ENCODE results near the gene TMPO. TPM values are rescaled to one million over a fixed set of nuclear protein-coding genes. Genes with fewer than 3 reads are reported as not detected.
"Not testable (repeated sequence)": the region's sequence is repeated elsewhere in the genome, so short reads cannot be mapped to it uniquely, and the experiment has no call there.

Gene TMPO
- total RNA-seq, 2 donors from 2014 or later = 68.1 to 79.4 TPM

- not testable (repeated sequence) for ATAC-seq; H3K27me3 Mint-ChIP-seq; H3K4me1 Mint-ChIP-seq; DNase-seq; H3K27ac Mint-ChIP-seq; H3K4me3 Mint-ChIP-seq; H3K36me3 Mint-ChIP-seq (ENCODE audit: low read depth); H3K9me3 ChIP-seq (ENCODE audit: control insufficient read depth, low read length, poor library complexity, severe bottlenecking)
Measured at GRCh38 chr12:98576795-98577194, 61.4 kb downstream of the TMPO start.

DNA sequence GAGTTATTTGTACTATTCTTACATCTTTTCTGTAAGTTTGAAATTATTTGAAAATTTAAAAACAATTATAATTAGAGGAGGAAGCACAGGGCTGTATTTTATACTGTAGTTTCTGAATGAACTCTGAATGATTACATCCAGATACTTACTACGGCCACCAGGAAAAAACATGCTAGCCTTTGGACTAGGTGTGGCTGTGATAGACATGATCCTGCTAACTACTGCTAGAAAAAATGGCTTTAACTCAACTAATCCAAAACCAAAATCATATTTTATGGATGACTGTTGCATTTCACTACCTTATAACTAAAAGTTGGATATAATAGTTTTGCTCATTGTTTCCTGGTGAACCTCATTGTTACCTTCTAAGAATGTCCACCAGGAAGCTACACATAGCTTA lies 63.0 kb downstream of the TMPO start:
- peaks cover 2% of the 10 kb centered on the region for H3K4me1 Mint-ChIP-seq
- H3K27me3 Mint-ChIP-seq = no peaks in the 10 kb centered on the region
- DNase-seq (no peak), ATAC-seq (no peak)
- no peak overlapping the region for H3K4me3 Mint-ChIP-seq
- H3K36me3 Mint-ChIP-seq (ENCODE audit: low read depth) = peaks cover 4% of the 10 kb centered on the region
- H3K9me3 ChIP-seq (ENCODE audit: control insufficient read depth, low read length, poor library complexity, severe bottlenecking) = no peaks in the 10 kb centered on the region
- H3K27ac Mint-ChIP-seq = no peak overlapping the region

DNA sequence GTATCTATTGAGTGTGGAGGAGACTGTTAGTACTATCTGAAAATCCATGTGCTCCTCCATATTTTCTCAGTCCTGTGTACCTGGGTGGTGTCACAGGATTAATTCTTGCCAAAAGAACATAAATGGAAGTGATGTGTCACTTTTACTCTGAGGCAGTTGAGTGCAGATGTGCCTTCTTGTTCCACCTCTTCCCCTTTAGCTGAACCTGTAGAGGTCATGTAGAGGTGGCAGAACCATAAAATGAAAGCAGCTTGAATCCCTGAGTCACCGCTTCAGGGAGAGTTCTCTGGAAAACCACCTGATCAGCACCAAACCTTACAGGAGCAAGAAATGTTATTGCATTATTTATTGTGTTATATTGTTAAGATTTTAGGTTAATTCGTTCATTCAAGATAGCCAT lies 63.4 kb downstream of the TMPO start:
- H3K4me3 Mint-ChIP-seq = no peak overlapping the region
- ATAC-seq = no peak
- H3K4me1 Mint-ChIP-seq = peaks cover 2% of the 10 kb centered on the region

DNA sequence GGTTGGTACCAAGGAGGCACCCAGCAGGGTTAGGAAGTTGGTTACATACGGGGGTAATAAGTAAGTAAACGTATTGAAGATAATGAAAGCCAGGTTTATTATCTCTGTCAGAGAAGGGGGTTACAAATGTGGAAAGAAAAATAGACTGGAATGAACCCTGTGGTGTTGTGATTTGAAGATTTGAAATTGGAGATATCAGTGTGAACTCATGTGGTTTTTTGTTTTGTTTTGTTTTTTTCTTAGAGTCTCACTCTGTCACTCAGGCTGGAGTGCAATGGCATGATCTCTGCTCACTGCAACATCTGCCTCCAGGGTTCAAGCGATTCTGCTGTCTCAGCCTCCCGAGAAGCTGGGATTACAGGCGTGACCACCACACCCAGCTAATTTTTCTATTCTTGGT lies 64.0 kb downstream of the TMPO start:
- Mint-ChIP-seq H3K4me3 (no peak overlapping the region), H3K27ac (no peak overlapping the region), H3K4me1 (peaks cover 2% of the 10 kb centered on the region), H3K27me3 (no peaks in the 10 kb centered on the region), H3K36me3 (ENCODE audit: low read depth) (peaks cover 4% of the 10 kb centered on the region)
- DNase-seq = no peak
- ATAC-seq = no peak
- H3K9me3 ChIP-seq (ENCODE audit: control insufficient read depth, low read length, poor library complexity, severe bottlenecking) = no peaks in the 10 kb centered on the region

More for the DNA sequence above, 63.4 kb downstream of the TMPO start:
- Mint-ChIP-seq H3K27me3 (no peaks in the 10 kb centered on the region), H3K36me3 (ENCODE audit: low read depth) (peaks cover 4% of the 10 kb centered on the region), H3K27ac (no peak overlapping the region)
- no peak for DNase-seq
- no peaks in the 10 kb centered on the region for H3K9me3 ChIP-seq (ENCODE audit: control insufficient read depth, low read length, poor library complexity, severe bottlenecking)

DNA sequence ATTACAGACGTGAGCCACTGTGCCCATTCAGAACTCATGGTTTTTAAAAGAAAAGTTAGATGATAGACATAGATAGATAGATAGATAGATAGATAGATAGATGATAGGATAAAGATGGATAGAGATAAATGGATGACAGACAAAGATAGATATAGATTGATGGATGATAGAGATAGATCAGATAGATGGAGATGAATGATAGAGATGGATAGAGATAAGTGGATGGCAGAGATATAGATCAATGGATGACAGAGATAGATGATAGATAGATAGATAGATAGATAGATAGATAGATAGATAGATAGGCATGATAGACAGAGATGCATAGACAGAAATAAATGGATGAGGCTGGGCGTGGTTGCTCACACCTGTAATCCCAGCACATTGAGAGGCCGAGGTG lies 64.4 kb downstream of the TMPO start:
- no peak for ATAC-seq
- no peaks in the 10 kb centered on the region for H3K9me3 ChIP-seq (ENCODE audit: control insufficient read depth, low read length, poor library complexity, severe bottlenecking)
- Mint-ChIP-seq H3K4me1 (peaks cover 2% of the 10 kb centered on the region), H3K36me3 (ENCODE audit: low read depth) (peaks cover 4% of the 10 kb centered on the region), H3K4me3 (no peak overlapping the region), H3K27ac (no peak overlapping the region), H3K27me3 (no peaks in the 10 kb centered on the region)
- DNase-seq = no peak

GRCh38 chr12:98580695-98581094 lies 65.3 kb downstream of the TMPO start:
- no peak overlapping the region for H3K4me3 Mint-ChIP-seq
- ATAC-seq (no peak), DNase-seq (no peak)
- H3K27ac Mint-ChIP-seq = no peak overlapping the region
- H3K27me3 Mint-ChIP-seq = no peaks in the 10 kb centered on the region
- no peaks in the 10 kb centered on the region for H3K9me3 ChIP-seq (ENCODE audit: control insufficient read depth, low read length, poor library complexity, severe bottlenecking)
- H3K4me1 Mint-ChIP-seq = peaks cover 2% of the 10 kb centered on the region
- H3K36me3 Mint-ChIP-seq (ENCODE audit: low read depth) = peaks cover 4% of the 10 kb centered on the region

GRCh38 chr12:98581101-98581500 lies 65.7 kb downstream of the TMPO start:
- Mint-ChIP-seq H3K27me3 (no peaks in the 10 kb centered on the region), H3K36me3 (ENCODE audit: low read depth) (peaks cover 4% of the 10 kb centered on the region), H3K4me1 (peaks cover 2% of the 10 kb centered on the region), H3K4me3 (no peak overlapping the region), H3K27ac (no peak overlapping the region)
- no peaks in the 10 kb centered on the region for H3K9me3 ChIP-seq (ENCODE audit: control insufficient read depth, low read length, poor library complexity, severe bottlenecking)
- DNase-seq (no peak), ATAC-seq (no peak)

GRCh38 chr12:98582093-98582492 lies 66.7 kb downstream of the TMPO start:
- H3K27me3 Mint-ChIP-seq = no peaks in the 10 kb centered on the region
- H3K27ac Mint-ChIP-seq = no peak overlapping the region
- H3K36me3 Mint-ChIP-seq (ENCODE audit: low read depth) = peaks cover 4% of the 10 kb centered on the region
- ATAC-seq = no peak
- H3K4me1 Mint-ChIP-seq = peaks cover 2% of the 10 kb centered on the region
- no peaks in the 10 kb centered on the region for H3K9me3 ChIP-seq (ENCODE audit: control insufficient read depth, low read length, poor library complexity, severe bottlenecking)
- no peak for DNase-seq
- no peak overlapping the region for H3K4me3 Mint-ChIP-seq

DNA sequence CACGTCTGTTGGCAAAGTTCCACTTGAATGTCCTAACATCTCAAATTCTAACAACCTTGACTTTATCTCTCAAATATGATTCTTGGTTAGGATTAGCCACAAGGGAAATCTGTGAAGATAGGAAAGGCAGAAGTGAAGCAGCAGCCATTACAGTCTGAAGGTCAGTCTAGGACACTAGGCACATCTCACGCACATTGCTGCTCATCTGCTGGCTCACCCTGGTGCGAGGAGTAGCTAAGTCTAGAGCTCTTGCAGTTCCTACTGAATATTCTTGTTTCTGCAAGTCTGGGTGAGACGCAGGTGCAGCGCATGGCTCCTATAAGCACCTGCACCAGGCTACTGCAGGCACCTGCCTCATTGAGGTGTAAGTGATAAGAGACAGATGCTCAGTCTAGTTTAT lies 71.7 kb downstream of the TMPO start:
- Mint-ChIP-seq H3K27me3 (no peaks in the 10 kb centered on the region), H3K27ac (no peak overlapping the region), H3K4me3 (no peak overlapping the region), H3K36me3 (ENCODE audit: low read depth) (no peaks in the 10 kb centered on the region), H3K4me1 (peaks cover 2% of the 10 kb centered on the region)
- no peak for ATAC-seq
- H3K9me3 ChIP-seq (ENCODE audit: control insufficient read depth, low read length, poor library complexity, severe bottlenecking) = no peaks in the 10 kb centered on the region
- DNase-seq = no peak

DNA sequence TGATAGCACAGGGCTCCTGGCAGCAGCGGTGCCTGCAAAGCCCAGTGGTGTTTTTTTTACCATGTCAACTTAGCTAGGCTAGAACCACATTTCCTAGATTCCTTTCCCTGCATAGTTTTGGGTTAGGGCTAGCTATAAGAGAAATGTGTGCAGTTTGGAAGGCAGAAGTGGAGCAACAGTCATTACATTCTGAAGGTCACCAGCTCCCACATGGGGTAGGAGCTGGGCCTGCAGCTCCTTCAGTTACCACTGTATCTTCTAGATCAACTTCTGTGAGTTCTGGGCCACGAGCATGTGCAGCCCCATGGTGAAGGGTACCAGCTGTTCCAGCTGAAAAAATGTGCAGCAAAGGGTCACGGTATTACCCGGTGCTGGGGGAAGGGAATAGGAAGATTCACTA lies 75.8 kb downstream of the TMPO start:
- Mint-ChIP-seq H3K4me3 (peak overlapping the region; percentile 66), H3K27ac (peak overlapping the region; percentile 80)
- no peaks in the 10 kb centered on the region for H3K9me3 ChIP-seq (ENCODE audit: control insufficient read depth, low read length, poor library complexity, severe bottlenecking)

DNA sequence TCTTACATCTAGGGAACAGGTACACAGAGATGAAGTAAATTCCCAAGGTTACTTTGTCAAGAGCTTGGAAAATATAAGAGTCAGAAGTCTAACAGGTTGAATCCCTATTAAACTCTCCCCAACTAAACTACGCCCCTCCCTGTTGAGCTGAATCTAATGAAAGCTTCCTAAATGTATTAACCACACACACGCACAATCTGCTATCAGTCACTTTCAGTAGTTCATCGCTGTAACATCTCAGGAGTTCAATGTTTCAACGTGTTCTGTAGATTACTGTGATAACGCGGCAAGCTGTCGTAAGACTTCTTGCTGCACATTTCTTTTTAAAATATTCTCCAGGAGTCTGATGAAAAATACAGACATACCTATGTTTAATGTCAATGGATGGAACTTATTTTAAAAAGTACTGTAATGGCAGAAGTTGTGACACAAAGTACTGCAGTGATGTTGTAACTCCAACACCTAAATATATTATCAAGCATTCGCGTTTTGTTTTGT lies 77.5 kb downstream of the TMPO start:
- DNase-seq (no peak), ATAC-seq (peak; percentile 22)
- H3K27me3 Mint-ChIP-seq = no peaks in the 10 kb centered on the region
- peak overlapping the region; percentile 98 for H3K27ac Mint-ChIP-seq
- H3K9me3 ChIP-seq (ENCODE audit: control insufficient read depth, low read length, poor library complexity, severe bottlenecking) = no peaks in the 10 kb centered on the region
- peak overlapping the region; percentile 98 for H3K4me3 Mint-ChIP-seq
- peaks cover 19% of the 10 kb centered on the region for H3K4me1 Mint-ChIP-seq
- peaks cover 2% of the 10 kb centered on the region for H3K36me3 Mint-ChIP-seq (ENCODE audit: low read depth)

More for the DNA sequence above, 75.8 kb downstream of the TMPO start:
- DNase-seq (no peak), ATAC-seq (no peak)
- Mint-ChIP-seq H3K4me1 (peaks cover 19% of the 10 kb centered on the region), H3K36me3 (ENCODE audit: low read depth) (peaks cover 2% of the 10 kb centered on the region), H3K27me3 (no peaks in the 10 kb centered on the region)

- H3K4me3 Mint-ChIP-seq = peak within 1 kb of the TSS; percentile 98
- H3K27ac Mint-ChIP-seq = peak within 1 kb of the TSS; percentile 98
- no peaks in the 10 kb centered on the region for H3K9me3 ChIP-seq (ENCODE audit: control insufficient read depth, low read length, poor library complexity, severe bottlenecking)
- H3K4me1 Mint-ChIP-seq = peaks cover 19% of the 10 kb centered on the region
- H3K36me3 Mint-ChIP-seq (ENCODE audit: low read depth) = peaks cover 2% of the 10 kb centered on the region
- DNase-seq (peak; percentile 85 to 93 (median 92)), ATAC-seq (peak; percentile 96)
- H3K27me3 Mint-ChIP-seq = no peaks in the 10 kb centered on the region
Measured at GRCh38 chr12:98593351-98594049, 78.1 kb downstream of the TMPO start, which contains the start of gene SLC25A3. SLC25A3 (plus strand) TSS chr12:98593686; CDS start chr12:98593979, 293 bp downstream.

DNA sequence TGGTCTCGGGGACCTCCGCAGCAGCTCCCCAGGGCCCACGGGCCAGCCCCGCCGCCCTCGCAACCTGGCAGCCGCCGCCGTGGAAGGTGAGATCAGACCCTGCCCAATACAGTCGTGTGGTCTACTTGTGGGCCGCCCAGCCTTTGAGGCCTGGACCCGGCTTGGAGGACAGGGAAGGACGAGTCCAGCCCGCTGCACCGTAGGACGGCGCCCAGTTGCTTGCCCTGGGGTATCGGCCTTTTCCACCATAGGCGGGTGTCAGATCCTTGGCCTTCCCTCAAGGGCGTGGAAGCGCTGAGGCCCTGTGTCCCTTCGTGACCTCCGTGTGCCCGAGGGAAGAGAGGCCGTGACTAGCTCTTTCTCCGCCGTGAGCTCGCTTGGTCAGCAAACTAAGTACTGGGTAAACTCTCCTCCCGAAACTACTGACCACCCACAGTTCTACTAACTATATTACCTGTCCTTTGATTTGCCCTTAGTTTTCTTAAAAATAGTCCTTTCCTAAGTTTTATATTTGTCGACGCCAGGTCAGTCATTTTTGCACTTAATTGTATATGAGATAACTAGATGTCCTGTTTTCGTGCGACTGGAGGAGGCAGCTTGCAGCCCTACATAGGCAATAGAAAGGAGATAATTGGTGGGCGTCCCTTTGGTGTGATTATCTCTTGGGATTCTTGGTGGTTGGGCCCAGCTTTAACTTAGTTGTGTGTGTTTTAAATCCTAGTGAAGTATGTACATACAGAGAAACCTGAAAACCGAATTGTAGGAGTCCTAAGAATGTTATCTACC lies 78.9 kb downstream of the TMPO start:
- Mint-ChIP-seq H3K27ac (peak overlapping the region; percentile 98), H3K36me3 (ENCODE audit: low read depth) (peaks cover 2% of the 10 kb centered on the region), H3K4me3 (peak overlapping the region; percentile 98), H3K27me3 (no peaks in the 10 kb centered on the region), H3K4me1 (peaks cover 19% of the 10 kb centered on the region)
- ATAC-seq (no peak), DNase-seq (no peak)
- H3K9me3 ChIP-seq (ENCODE audit: control insufficient read depth, low read length, poor library complexity, severe bottlenecking) = no peaks in the 10 kb centered on the region

All from T-helper 17 cell (primary cell).